ENCODE measurements around the gene GALNT9. TPM values are rescaled to one million over a fixed set of nuclear protein-coding genes. Genes with fewer than 3 reads are reported as not detected.

The GALNT9 gene
- polyA plus RNA-seq, 2 of the 4 experiments (the other 2 are of a cell fraction), result 0.66 to 2.8 TPM

- FAIRE-seq, result no peak
- DNase-seq (ENCODE audit: low read depth in 1 of 2, low spot score in 1 of 2), result no peak
- Histone ChIP-seq H3K4me3 (no peak overlapping the region), H3K27ac (no peak overlapping the region), H3K4me2 (no peak overlapping the region), H3K9me3 (peaks cover 3% of the 10 kb centered on the region; the same call in 1 of the 3 replicates), H3K4me1 (no peaks in the 10 kb centered on the region)
- TF ChIP-seq PHF8 (IDR thresholded peaks at IDR 0.05; ENCODE audit: borderline replicate concordance, low read depth), result no peak
- TF ChIP-seq PBX3 (IDR thresholded peaks at IDR 0.05), result no peak
- no peak for TF ChIP-seq HMGXB4 (CRISPR knock-in tag; IDR thresholded peaks at IDR 0.05; ENCODE audit: borderline replicate concordance)
- TF ChIP-seq RARB (CRISPR knock-in tag; IDR thresholded peaks at IDR 0.05), result no peak
- TF ChIP-seq NPAS2 (CRISPR knock-in tag; IDR thresholded peaks at IDR 0.05; ENCODE audit: borderline replicate concordance), result no peak
- no peak for TF ChIP-seq POLR2A (IDR thresholded peaks at IDR 0.05; ENCODE audit: low read length)
- TF ChIP-seq JUNB (IDR thresholded peaks at IDR 0.05), result no peak
- no peak for TF ChIP-seq RAD21 (conservative IDR thresholded peaks at IDR 0.05 in 1 of 2, IDR thresholded peaks at IDR 0.05 in 1 of 2)
- TF ChIP-seq ZSCAN20 (CRISPR knock-in tag; IDR thresholded peaks at IDR 0.05), result no peak
- no peak for TF ChIP-seq HOXA7 (CRISPR knock-in tag; IDR thresholded peaks at IDR 0.05)
- CTCF ChIA-PET, result interaction anchor here (1.0 kb wide), 2 partner anchors 11 to 63 kb away, joined by 3 to 5 read pairs; no protein-coding TSS in a partner anchor
- POLR2A ChIA-PET, result no interaction called here
- 49% methylated on average over 20 of the region's 21 CpGs for WGBS (ENCODE audit: missing lambda C conversion rate)
- peak in 1 of 2 experiments; percentile 13; a peak in 1 of 6 replicates for ATAC-seq
Measured at GRCh38 chr12:132216354-132216987, 112.9 kb downstream of the GALNT9 start.

- WGBS (ENCODE audit: missing lambda C conversion rate), result 58% methylated on average over 17 of the region's 28 CpGs
- POLR2A ChIA-PET, result no interaction called here
- TF ChIP-seq MYC (IDR thresholded peaks at IDR 0.05; ENCODE audit: borderline replicate concordance, low read length) (no peak), REST (IDR thresholded peaks at IDR 0.05) (no peak), RARB (CRISPR knock-in tag; IDR thresholded peaks at IDR 0.05) (no peak), E2F6 (IDR thresholded peaks at IDR 0.05; ENCODE audit: borderline replicate concordance, low read depth) (no peak), ZNF302 (CRISPR knock-in tag; IDR thresholded peaks at IDR 0.05) (no peak), CHD4 (IDR thresholded peaks at IDR 0.05; ENCODE audit: borderline replicate concordance) (no peak), ESRRA (IDR thresholded peaks at IDR 0.05; ENCODE audit: borderline replicate concordance, low read length) (no peak), KDM1A (IDR thresholded peaks at IDR 0.05; ENCODE audit: low read depth) (no peak), ZC3H11A (IDR thresholded peaks at IDR 0.05) (no peak), ELK1 (IDR thresholded peaks at IDR 0.05; ENCODE audit: low read depth, low read length) (no peak), NR3C1 (IDR thresholded peaks at IDR 0.05) (no peak), PHF8 (IDR thresholded peaks at IDR 0.05; ENCODE audit: borderline replicate concordance, low read depth) (no peak), USF2 (IDR thresholded peaks at IDR 0.05) (no peak), NPAS2 (CRISPR knock-in tag; IDR thresholded peaks at IDR 0.05; ENCODE audit: borderline replicate concordance) (no peak), TFCP2L1 (CRISPR knock-in tag; IDR thresholded peaks at IDR 0.05) (no peak), EHF (CRISPR knock-in tag; IDR thresholded peaks at IDR 0.05) (no peak), FOSL2 (IDR thresholded peaks at IDR 0.05) (no peak), FOSL2 (CRISPR knock-in tag; IDR thresholded peaks at IDR 0.05) (no peak)
Measured at GRCh38 chr12:132215299-132215989, 113.9 kb downstream of the GALNT9 start.

More at GRCh38 chr12:132215299-132215989, 113.9 kb downstream of the GALNT9 start:
- Histone ChIP-seq H3K4me3 (no peak overlapping the region), H3K4me2 (no peak overlapping the region), H3K4me1 (no peaks in the 10 kb centered on the region), H3K27ac (no peak overlapping the region), H3K9me3 (peaks cover under 1% of the 10 kb centered on the region; the same call in 1 of the 3 replicates)
- no peak for DNase-seq (ENCODE audit: low read depth in 1 of 2, low spot score in 1 of 2)
- no peak for ATAC-seq
- FAIRE-seq, result no peak
- CTCF ChIA-PET, result interaction anchor here (0.7 kb wide), 1 partner anchor 64 kb away, joined by 4 read pairs; no protein-coding TSS in a partner anchor

All from A549 (cell line).